Upper lobe of left lung (tissue), 6 donors: ENCODE measurements around the gene CDH5. TPM values are rescaled to one million over a fixed set of nuclear protein-coding genes. Genes with fewer than 3 reads are reported as not detected.

Source experiments
- ATAC-seq, 2 donors: fragments of 200-7000 bp; cut with Tn5 transposase; one replicate each; pipeline ENCODE4 v1.9.1; 2022; ENCODE audit warnings: mild to moderate bottlenecking in 2 of 2, moderate library complexity in 2 of 2; ENCODE audit not compliant: low FRiP score in 2 of 2
- DNase-seq, 2 donors: peaks; one replicate each; pipeline ENCODE4 v3.0.0-alpha.2; 2019 to 2020
- H3K27ac ChIP-seq, 4 donors: fragments of 200-600 bp; sonication (generic); one replicate each; pipeline ENCODE4 v1.5.1; 2016 to 2019
- H3K27me3 ChIP-seq, 4 donors: fragments of 200-600 bp; sonication (generic); one replicate each; pipeline ENCODE4 v1.5.1; 2017 to 2019
- H3K36me3 ChIP-seq, 4 donors: fragments of 200-600 bp; sonication (generic); one replicate each; pipeline ENCODE4 v1.5.1; 2016 to 2019
- H3K4me1 ChIP-seq, 4 donors: fragments of 200-600 bp; sonication (generic); one replicate each; pipeline ENCODE4 v1.5.1; 2018 to 2019
- H3K4me3 ChIP-seq, 4 donors: fragments of 200-600 bp; sonication (generic); one replicate each; pipeline ENCODE4 v1.5.1; 2017 to 2019; ENCODE audit warnings: mild to moderate bottlenecking in 2 of 4, moderate library complexity in 1 of 4
- H3K9me3 ChIP-seq, 4 donors: fragments of 200-600 bp; sonication (generic); one replicate each; pipeline ENCODE4 v1.5.1; 2018 to 2019
- CTCF ChIP-seq, 6 experiments: fragments of 450-650 bp in 4 of 6; fragments of 200-600 bp in 2 of 6; sonication (generic) in 2 of 6; IDR thresholded peaks; one replicate each; pipeline ENCODE4 v1.5.1; 2016 to 2019; ENCODE audit warnings: antibody characterized with exemption in 6 of 6
- EP300 ChIP-seq, 4 donors: sonication (generic); formaldehyde crosslinking; IDR thresholded peaks; one replicate each; pipeline ENCODE4 v1.5.1; 2017; ENCODE audit warnings: antibody characterized with exemption in 4 of 4, control low read depth in 2 of 4
- POLR2A ChIP-seq, 4 donors: fragments of 450-650 bp; IDR thresholded peaks; one replicate each; pipeline ENCODE4 v1.5.1; 2016 to 2017; ENCODE audit warnings: antibody characterized with exemption in 4 of 4, mild to moderate bottlenecking in 2 of 4
- POLR2AphosphoS5 ChIP-seq, 2 donors: sonication (generic); formaldehyde crosslinking; IDR thresholded peaks; one replicate each; pipeline ENCODE4 v1.5.1; 2017; ENCODE audit warnings: antibody characterized with exemption in 2 of 2
- WGBS, 2 donors: methylation state at CpG; one replicate each; pipeline ENCODE4 v1.1.5; 2017 to 2018; 5-methylcytosine and 5-hydroxymethylcytosine counted together
- total RNA-seq, 6 donors: library from RNA; depleted of rRNA in 4 of 6; stranded (reverse); fragments of >200 nt in 4 of 6; gene quantifications; one replicate each; pipeline versions ENCODE4 v1.1.0 to v1.2.1, GENCODE V29; 2016 to 2021
- donor health status: DM: no; HTN: no; CAD: no; lungs with moderate emphysema.
- donor health status: DM: no; HTN: yes; CAD: no; lungs with severe emphysema.

Gene CDH5
- total RNA-seq, 6 donors from 2014 or later: 54.5 to 146 (median 89.8) TPM

GRCh38 chr16:66364117-66364958 lies 2.2 kb upstream of the CDH5 start:
- H3K4me3 ChIP-seq: no peak overlapping the region
- TF ChIP-seq CTCF (IDR thresholded peaks at IDR 0.05) (no peak), POLR2A (IDR thresholded peaks at IDR 0.05) (no peak), POLR2AphosphoS5 (IDR thresholded peaks at IDR 0.05) (peak; percentile 62 to 69), EP300 (IDR thresholded peaks at IDR 0.05) (peak in 1 of 4 donors; percentile 30)
- H3K4me1 ChIP-seq: peaks cover 26 to 66% (median 56%) of the 10 kb centered on the region in 4 donors
- peak; percentile 36 to 53 for ATAC-seq
- 40 to 46% methylated on average over 15 to 16 of the region's 16 CpGs for WGBS, 2 donors
- no peaks in the 10 kb centered on the region for H3K27me3 ChIP-seq
- H3K9me3 ChIP-seq: no peaks in the 10 kb centered on the region
- peak overlapping the region; percentile 75 to 91 (median 88) for H3K27ac ChIP-seq
- peak in 1 of 2 donors; percentile 58 for DNase-seq
- H3K36me3 ChIP-seq: no peaks in the 10 kb centered on the region

GRCh38 chr16:66364959-66365306 lies 1.6 kb upstream of the CDH5 start:
- ATAC-seq (no peak), DNase-seq (no peak)
- Histone ChIP-seq H3K9me3 (no peaks in the 10 kb centered on the region), H3K27ac (peak overlapping the region; percentile 75 to 91 (median 88)), H3K4me1 (peaks cover 20 to 60% (median 53%) of the 10 kb centered on the region in 4 donors), H3K27me3 (no peaks in the 10 kb centered on the region), H3K4me3 (no peak overlapping the region), H3K36me3 (no peaks in the 10 kb centered on the region)
- TF ChIP-seq POLR2A (IDR thresholded peaks at IDR 0.05) (no peak), POLR2AphosphoS5 (IDR thresholded peaks at IDR 0.05) (no peak), EP300 (IDR thresholded peaks at IDR 0.05) (no peak), CTCF (IDR thresholded peaks at IDR 0.05) (no peak)
- WGBS, 2 donors: 39 to 40% methylated on average over 2 of the region's 2 CpGs

- H3K9me3 ChIP-seq: no peaks in the 10 kb centered on the region
- H3K4me3 ChIP-seq: peak overlapping the region in 2 of 4 donors; percentile 53 to 64
- DNase-seq: peak in 1 of 2 donors; percentile 43
- H3K36me3 ChIP-seq: no peaks in the 10 kb centered on the region
- TF ChIP-seq POLR2AphosphoS5 (IDR thresholded peaks at IDR 0.05) (peak in 1 of 2 donors; percentile 29), EP300 (IDR thresholded peaks at IDR 0.05) (no peak), POLR2A (IDR thresholded peaks at IDR 0.05) (peak in 1 of 4 donors; percentile 16)
- H3K27me3 ChIP-seq: no peaks in the 10 kb centered on the region
- H3K27ac ChIP-seq: peak overlapping the region; percentile 86 to 91 (median 89)
- 29 to 37% methylated on average over 3 to 4 of the region's 4 CpGs for WGBS, 2 donors
- H3K4me1 ChIP-seq: peaks cover 20 to 58% (median 52%) of the 10 kb centered on the region in 4 donors
- peak in 1 of 2 donors; percentile 51 for ATAC-seq
These were observed 840 bp upstream of the CDH5 start for GRCh38 chr16:66365651-66366050.

- peak overlapping the region; percentile 86 to 91 (median 89) for H3K27ac ChIP-seq
- ATAC-seq: no peak
- peaks cover 16 to 50% (median 47%) of the 10 kb centered on the region in 4 donors for H3K4me1 ChIP-seq
- 37 to 70% methylated on average over 2 to 11 of the region's 11 CpGs for WGBS, 2 donors
- H3K27me3 ChIP-seq: no peaks in the 10 kb centered on the region
- DNase-seq: no peak
- H3K4me3 ChIP-seq: peak overlapping the region; percentile 42 to 64 (median 52)
- H3K9me3 ChIP-seq: no peaks in the 10 kb centered on the region
- TF ChIP-seq CTCF (IDR thresholded peaks at IDR 0.05) (no peak), POLR2AphosphoS5 (IDR thresholded peaks at IDR 0.05) (peak; percentile 12 to 19)
- H3K36me3 ChIP-seq: no peaks in the 10 kb centered on the region
These were observed 1.7 kb downstream of the CDH5 start for GRCh38 chr16:66367968-66368891.
